HepG2 (cell line): ENCODE measurements around the gene THSD8. TPM values are rescaled to one million over a fixed set of nuclear protein-coding genes. Genes with fewer than 3 reads are reported as not detected.

Source experiments
- ARHGAP35 ChIP-seq: sonication (generic); formaldehyde crosslinking; IDR thresholded peaks from 2 replicates; pipeline ENCODE4 v1.9.0; 2022; ENCODE audit warnings: mild to moderate bottlenecking, inconsistent platforms, moderate library complexity, missing genetic modification reagents, borderline replicate concordance
- CC2D1A ChIP-seq: sonication (generic); formaldehyde crosslinking; IDR thresholded peaks from 2 replicates; pipeline ENCODE4 v1.8.1; 2023; ENCODE audit warnings: mild to moderate bottlenecking, missing genetic modification reagents
- CEBPB ChIP-seq: IDR thresholded peaks from 2 replicates; pipeline ENCODE4 v1.6.1; 2011; ENCODE audit warnings: low read depth, low read length, improper control_type of control experiment, borderline replicate concordance
- GTF3A ChIP-seq: sonication (generic); formaldehyde crosslinking; conservative IDR thresholded peaks from 2 replicates; pipeline ENCODE4 v1.4.0; 2020; ENCODE audit warnings: mild to moderate bottlenecking, missing genetic modification reagents
- LRRFIP1 ChIP-seq: sonication (generic); formaldehyde crosslinking; conservative IDR thresholded peaks from 2 replicates; pipeline ENCODE4 v1.4.0; 2020; ENCODE audit warnings: missing genetic modification reagents
- MLX ChIP-seq: IDR thresholded peaks from 2 replicates; pipeline ENCODE4 v1.6.1; 2016
- NFATC3 ChIP-seq: sonication (generic); formaldehyde crosslinking; IDR thresholded peaks from 2 replicates; pipeline ENCODE4 v1.5.1; 2020; ENCODE audit warnings: mild to moderate bottlenecking, missing genetic modification reagents
- NPAS2 ChIP-seq: sonication (generic); formaldehyde crosslinking; IDR thresholded peaks from 2 replicates; pipeline ENCODE4 v1.8.0; 2022; ENCODE audit warnings: mild to moderate bottlenecking, missing genetic modification reagents, borderline replicate concordance
- SIN3A ChIP-seq: IDR thresholded peaks from 2 replicates; pipeline ENCODE4 v1.6.1; 2011; ENCODE audit warnings: low read depth, mild to moderate bottlenecking, control low read depth, low read length, borderline replicate concordance
- SMARCE1 ChIP-seq: fragments of 450-650 bp; IDR thresholded peaks from 2 replicates; pipeline ENCODE4 v1.6.1; 2017; ENCODE audit warnings: borderline replicate concordance
- SP2 ChIP-seq: sonication (generic); formaldehyde crosslinking; IDR thresholded peaks from 2 replicates; pipeline ENCODE4 v1.5.1; 2020; ENCODE audit warnings: mild to moderate bottlenecking, missing genetic modification reagents
- ZBED4 ChIP-seq: sonication (generic); formaldehyde crosslinking; IDR thresholded peaks from 2 replicates; pipeline ENCODE4 v1.4.0; 2020; ENCODE audit warnings: missing genetic modification reagents, borderline replicate concordance
- ZBTB38 ChIP-seq: sonication (generic); formaldehyde crosslinking; IDR thresholded peaks from 2 replicates; pipeline ENCODE4 v1.5.1; 2020; ENCODE audit warnings: mild to moderate bottlenecking, missing genetic modification reagents
- ZFP1 ChIP-seq: IDR thresholded peaks from 2 replicates; pipeline ENCODE4 v1.6.1; 2016
- ZNF34 ChIP-seq: sonication (generic); formaldehyde crosslinking; IDR thresholded peaks from 2 replicates; pipeline ENCODE4 v1.4.0; 2020; ENCODE audit warnings: mild to moderate bottlenecking, missing genetic modification reagents, borderline replicate concordance
- ZNF512 ChIP-seq: sonication (generic); formaldehyde crosslinking; IDR thresholded peaks from 2 replicates; pipeline ENCODE4 v1.4.0; 2020; ENCODE audit warnings: mild to moderate bottlenecking, missing genetic modification reagents
- ZNF768 ChIP-seq: sonication (generic); formaldehyde crosslinking; IDR thresholded peaks from 2 replicates; pipeline ENCODE4 v1.4.0; 2020; ENCODE audit warnings: missing genetic modification reagents
- ZNF772 ChIP-seq: sonication (generic); formaldehyde crosslinking; IDR thresholded peaks from 2 replicates; pipeline ENCODE4 v1.5.0; 2020; ENCODE audit warnings: mild to moderate bottlenecking, missing genetic modification reagents
- ZNF83 ChIP-seq: sonication (generic); formaldehyde crosslinking; IDR thresholded peaks from 2 replicates; pipeline ENCODE4 v1.4.0; 2020; ENCODE audit warnings: missing genetic modification reagents, mild to moderate bottlenecking, borderline replicate concordance
- ZNF883 ChIP-seq: sonication (generic); formaldehyde crosslinking; IDR thresholded peaks from 2 replicates; pipeline ENCODE4 v1.5.1; 2020; ENCODE audit warnings: mild to moderate bottlenecking, missing genetic modification reagents; ENCODE audit errors: not compliant biosample characterization
- polyA plus RNA-seq, 8 experiments: library from polyadenylated mRNA; depleted of rRNA in 3 of 8; stranded (reverse) in 7 of 8; unstranded in 1 of 8; fragments of >200 nt; fragmentation: Illumina TruSeq in 4 of 8; extraction: Trizol in 4 of 8; gene quantifications; 2 replicates each; pipeline versions ENCODE4 v1.2.1 to v1.2.3, GENCODE V29; 2011 to 2016; ENCODE audit warnings: low read depth in 4 of 8, missing spikeins in 1 of 8, mixed read lengths in 1 of 8; ENCODE audit not compliant: insufficient read depth in 1 of 8
- total RNA-seq, 5 experiments: library from RNA; depleted of rRNA; stranded (reverse); fragments of >200 nt; fragmentation: Illumina TruSeq; extraction: Trizol; gene quantifications; 2 replicates each; pipeline ENCODE4 v1.2.3, GENCODE V29; 2016; ENCODE audit warnings: low read depth in 1 of 5

Gene THSD8
- total and polyA plus RNA-seq, 2 of the 13 experiments (the other 11 are each of a cell fraction or from before 2014, with no cell fraction given), result 4.8 to 14.9 TPM

GRCh38 chr19:12801466-12802266, at the start of gene THSD8, which contains the start of gene PRDX2 (continued):
- TF ChIP-seq NPAS2 (no peak), GTF3A (CRISPR knock-in tag) (peak; percentile 29; the same call in 1 of the 2 replicates), ZNF883 (CRISPR knock-in tag) (peak; percentile 85), ZNF83 (CRISPR knock-in tag) (no peak), ZBED4 (CRISPR knock-in tag) (peak; percentile 92), ZNF512 (CRISPR knock-in tag) (no peak), SP2 (CRISPR knock-in tag) (peak; percentile 57; the same call in 1 of the 2 replicates), ZBTB38 (peak; percentile 69), SIN3A (peak; percentile 59; the same call in 1 of the 2 replicates), ARHGAP35 (0 out of 2 replicates have a peak, but pooled peaks have one; percentile 28), ZFP1 (CRISPR knock-in tag) (peak; percentile 48; the same call in 1 of the 2 replicates), SMARCE1 (no peak), ZNF772 (CRISPR knock-in tag) (peak; percentile 79; the same call in 1 of the 2 replicates), ZNF34 (CRISPR knock-in tag) (no peak), NFATC3 (CRISPR knock-in tag) (peak; percentile 51; the same call in 1 of the 2 replicates), ZNF768 (CRISPR knock-in tag) (no peak; the same call in 1 of the 2 replicates), MLX (CRISPR knock-in tag) (peak; percentile 64; the same call in 1 of the 2 replicates), LRRFIP1 (CRISPR knock-in tag) (no peak), CC2D1A (CRISPR knock-in tag) (peak; percentile 61; the same call in 1 of the 2 replicates), CEBPB (no peak)
